ENCODE measurements around the gene SEZ6L2.
"Not testable (repeated sequence)": the region's sequence is repeated elsewhere in the genome, so short reads cannot be mapped to it uniquely, and the experiment has no call there.

- not testable (repeated sequence) for TF ChIP-seq ZNF274 (IDR thresholded peaks at IDR 0.05; ENCODE audit: low read depth, low read length); YY1 (IDR thresholded peaks at IDR 0.05; ENCODE audit: insufficient read depth, insufficient read length); SUZ12 (IDR thresholded peaks at IDR 0.05; ENCODE audit: extremely low read depth, insufficient read depth, insufficient read length)
Measured at GRCh38 chr16:29833219-29833618, 66.1 kb downstream of the SEZ6L2 start.

All from NT2/D1 (cell line).